GM12878 (cell line): ENCODE measurements around the gene CDH4. TPM values are rescaled to one million over a fixed set of nuclear protein-coding genes. Genes with fewer than 3 reads are reported as not detected.

Source experiments
- ATAC-seq: fragments of 200-7000 bp; cut with Tn5 transposase; 3 replicates; pipeline ENCODE4 v1.9.1; 2020; ENCODE audit warnings: mild to moderate bottlenecking, moderate library complexity
- BruUV-seq: library from RNA; stranded (reverse); fragments of 400-500 nt; replicated peaks from 2 replicates; lab custom pipeline; 2021; lab: Mats Ljungman, UMichigan
- CTCF ChIA-PET: fragments of 300-600 bp; sonication (Branson Sonifier 250); formaldehyde crosslinking; extraction: SDS; loops from one replicate; lab custom pipeline; 2021; ENCODE audit warnings: inconsistent platforms; lab: Yijun Ruan, JAX
- POLR2A ChIA-PET: fragments of 350-600 bp; formaldehyde crosslinking; extraction: SDS; loops from one replicate; lab custom pipeline; 2021; ENCODE audit warnings: inconsistent platforms; lab: Charles Lee
- RAD21 ChIA-PET: fragments of 300-600 bp; sonication (Branson Sonifier 250); formaldehyde crosslinking; loops from one replicate; lab custom pipeline; 2023; ENCODE audit warnings: antibody characterized with exemption; ENCODE audit not compliant: unreplicated experiment; lab: Charles Lee
- SMC1A ChIA-PET: fragments of 300-600 bp; sonication (Branson Sonifier 250); formaldehyde crosslinking; loops from one replicate; lab custom pipeline; 2023; ENCODE audit not compliant: unreplicated experiment, uncharacterized antibody; lab: Charles Lee
- DNase-seq: peaks from one replicate; pipeline ENCODE4 v3.0.0-alpha.2; 2011; ENCODE audit warnings: low read depth, low spot score
- FAIRE-seq: peaks from 3 replicates; lab custom pipeline; 2011; peaks lifted over from hg19 to GRCh38; lab: Jason Lieb, UNC
- H2AFZ ChIP-seq: 2 replicates; pipeline ENCODE4 v1.6.0; 2011; ENCODE audit warnings: low read depth, low read length, control low read depth; ENCODE audit not compliant: control insufficient read depth
- H3K27ac ChIP-seq: 2 replicates; pipeline ENCODE4 v1.5.1; 2011; ENCODE audit warnings: control low read depth; ENCODE audit not compliant: control insufficient read depth, insufficient read depth
- H3K27me3 ChIP-seq, 2 experiments: replicated peaks in 1 of 2; 2 replicates each; pipeline versions ENCODE4 v1.6.0 to v1.6.1; 2011; ENCODE audit warnings: low read length in 1 of 2; ENCODE audit not compliant: control insufficient read depth in 2 of 2, insufficient read depth in 2 of 2
- H3K36me3 ChIP-seq, 2 experiments: 2 replicates each; pipeline ENCODE4 v1.5.1; 2011; ENCODE audit warnings: low read length in 1 of 2; ENCODE audit not compliant: control insufficient read depth in 2 of 2, insufficient read depth in 2 of 2
- H3K4me1 ChIP-seq: 2 replicates; pipeline ENCODE4 v1.6.1; 2011; ENCODE audit warnings: mild to moderate bottlenecking, low read length, moderate library complexity, mixed read lengths; ENCODE audit not compliant: control insufficient read depth, insufficient read depth
- H3K4me2 ChIP-seq: 2 replicates; pipeline ENCODE4 v1.6.0; 2011; ENCODE audit warnings: control low read depth; ENCODE audit not compliant: control insufficient read depth, insufficient read depth
- H3K4me3 ChIP-seq: fragments of 200-600 bp; sonication (generic); 2 replicates; pipeline ENCODE4 v1.5.1; 2016
- H3K79me2 ChIP-seq: 2 replicates; pipeline ENCODE4 v1.6.0; 2011; ENCODE audit warnings: low read length; ENCODE audit not compliant: control insufficient read depth, insufficient read depth
- H3K9ac ChIP-seq: 2 replicates; pipeline ENCODE4 v1.8.0; 2011; ENCODE audit warnings: low read length, control low read depth, mixed read lengths; ENCODE audit not compliant: control insufficient read depth, insufficient read depth
- H3K9me3 ChIP-seq: replicated peaks from 3 replicates; pipeline ENCODE4 v1.5.1; 2011; ENCODE audit warnings: mild to moderate bottlenecking, low read length; ENCODE audit not compliant: control insufficient read depth, insufficient read depth
- H4K20me1 ChIP-seq: 2 replicates; pipeline ENCODE4 v1.6.0; 2011; ENCODE audit not compliant: control insufficient read depth, insufficient read depth
- CHD2 ChIP-seq: IDR thresholded peaks from 2 replicates; pipeline ENCODE4 v1.6.1; 2011; ENCODE audit warnings: low read depth, low read length, improper control_type of control experiment, borderline replicate concordance
- ETV6 ChIP-seq, 2 experiments: fragments of 450-650 bp in 1 of 2; IDR thresholded peaks in 1 of 2; conservative IDR thresholded peaks in 1 of 2; 2 replicates each; pipeline ENCODE4 v1.6.1; 2014; ENCODE audit warnings: antibody characterized with exemption in 1 of 2, borderline replicate concordance in 1 of 2, low read depth in 1 of 2, mild to moderate bottlenecking in 1 of 2, moderate library complexity in 1 of 2
- IKZF2 ChIP-seq, 2 experiments: fragments of 450-650 bp; IDR thresholded peaks; 2 replicates each; pipeline ENCODE4 v1.6.1; 2017; ENCODE audit warnings: mild to moderate bottlenecking in 2 of 2, moderate library complexity in 2 of 2
- KLF5 ChIP-seq: fragments of 450-650 bp; IDR thresholded peaks from 2 replicates; pipeline ENCODE4 v1.6.1; 2014; ENCODE audit warnings: mild to moderate bottlenecking; ENCODE audit not compliant: partially characterized antibody
- MXI1 ChIP-seq: fragments of 150-350 bp; IDR thresholded peaks from 2 replicates; pipeline ENCODE4 v1.6.1; 2011; ENCODE audit warnings: low read depth, mild to moderate bottlenecking, inconsistent platforms, low read length, improper control_type of control experiment
- PML ChIP-seq: IDR thresholded peaks from 2 replicates; pipeline ENCODE4 v1.6.1; 2012; ENCODE audit warnings: low read length, inconsistent platforms
- POU2F2 ChIP-seq: IDR thresholded peaks from 3 replicates; pipeline ENCODE4 v1.6.1; 2011; ENCODE audit warnings: low read depth, mild to moderate bottlenecking, low read length, borderline replicate concordance
- SREBF1 ChIP-seq: IDR thresholded peaks from 2 replicates; pipeline ENCODE4 v1.6.1; 2012; ENCODE audit warnings: mild to moderate bottlenecking, low read length
- SUZ12 ChIP-seq: fragments of 200-600 bp; sonication (generic); IDR thresholded peaks from one replicate; pipeline ENCODE4 v1.6.1; 2018; ENCODE audit warnings: antibody characterized with exemption, mild to moderate bottlenecking; ENCODE audit not compliant: unreplicated experiment
- ZBTB40 ChIP-seq: fragments of 450-650 bp; IDR thresholded peaks from 2 replicates; pipeline ENCODE4 v1.6.1; 2016; ENCODE audit warnings: mild to moderate bottlenecking, moderate library complexity, borderline replicate concordance
- ZNF217 ChIP-seq: fragments of 450-650 bp; IDR thresholded peaks from 2 replicates; pipeline ENCODE4 v1.6.1; 2017; ENCODE audit warnings: antibody characterized with exemption, mild to moderate bottlenecking
- WGBS: methylation state at CpG from one replicate; pipeline ENCODE4 v1.1.6; 2016; ENCODE audit warnings: low lambda C conversion rate; ENCODE audit not compliant: insufficient replicate concordance, insufficient coverage; ENCODE audit errors: missing lambda C conversion rate; 5-methylcytosine and 5-hydroxymethylcytosine counted together
- in situ Hi-C: fragments of 300-500 bp; cut with MboI; formaldehyde crosslinking; loops from 9 replicates; pipeline ENCODE4 v1.14.3; 2018; ENCODE audit warnings: mixed read lengths
- intact Hi-C: fragments of 100-400 bp; cut with micrococcal nuclease; formaldehyde crosslinking; loops from one replicate; pipeline ENCODE4 v1.14.2; 2022; ENCODE audit not compliant: unreplicated experiment
- polyA plus RNA-seq, 11 experiments: library from polyadenylated mRNA; depleted of rRNA in 4 of 11; unstranded in 6 of 11; stranded (reverse) in 5 of 11; fragments of >200 nt; fragmentation: Nextera tagmentation in 4 of 11; fragmentation: Illumina TruSeq in 1 of 11; extraction: Ambion mirVana in 4 of 11; extraction: Trizol in 1 of 11; gene quantifications; 1 replicate in 1 of 11; 2 replicates in 10 of 11; pipeline versions ENCODE4 v1.2.1 to v1.2.3, GENCODE V29; 2011 to 2016; ENCODE audit warnings: inconsistent platforms in 2 of 11, missing spikeins in 2 of 11, low read depth in 1 of 11
- total RNA-seq, 4 experiments: library from RNA; depleted of rRNA in 3 of 4; stranded (reverse); fragments of >200 nt in 3 of 4; fragmentation: Illumina TruSeq in 1 of 4; extraction: Trizol in 1 of 4; gene quantifications; 2 replicates each; pipeline versions ENCODE4 v1.2.1 to v1.2.3, GENCODE V29; 2013 to 2021
- TF ChIP-seq, protein P1 (sequence below): fragments of 150-350 bp; IDR thresholded peaks from 2 replicates; pipeline ENCODE4 v1.6.1; 2016; ENCODE audit warnings: low read depth, low read length
- TF ChIP-seq, protein P2 (sequence below): IDR thresholded peaks from 2 replicates; pipeline ENCODE4 v1.6.1; 2011; ENCODE audit warnings: low read depth, low read length, improper control_type of control experiment, borderline replicate concordance

CDH4 gene
- total and polyA plus RNA-seq, 10 of the 15 experiments (the other 5 are each of a cell fraction or from before 2014, with no cell fraction given), result not detected

DNA sequence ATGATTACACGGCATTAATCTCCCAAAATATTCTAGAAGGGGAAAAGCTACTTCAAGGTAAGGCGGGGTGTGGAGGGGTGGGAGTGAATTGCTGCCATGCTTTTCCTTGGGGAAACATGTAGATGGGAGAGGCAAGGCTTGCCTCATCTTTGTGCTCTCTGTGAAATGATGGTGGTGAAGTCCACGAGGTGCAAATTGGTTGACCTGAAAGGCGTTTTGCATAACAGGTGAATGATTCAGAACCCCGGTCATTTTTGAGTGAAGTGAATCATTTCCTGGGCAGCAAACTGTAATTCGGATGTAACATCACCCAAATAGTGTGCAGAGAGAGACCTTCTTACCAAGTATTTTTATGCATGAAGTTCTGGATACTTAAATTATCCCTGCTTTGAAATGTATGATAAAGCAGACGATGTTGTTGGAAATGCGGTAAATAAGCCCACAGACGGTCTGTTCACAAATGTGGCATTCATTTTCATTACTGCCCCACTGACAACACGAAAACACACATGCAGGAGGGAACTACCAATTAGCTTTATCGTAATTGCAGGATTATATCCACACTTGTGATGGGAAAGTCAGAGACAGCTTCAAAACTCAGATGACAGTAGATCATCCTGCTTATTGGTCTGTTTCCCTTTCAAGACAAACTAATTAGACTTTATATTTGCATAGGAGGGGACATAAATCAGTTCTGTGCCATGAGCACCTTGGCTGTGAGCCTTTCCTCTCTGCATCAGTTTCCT lies 3.0 kb downstream of the CDH4 start:
- Histone ChIP-seq H3K9me3 (no peaks in the 10 kb centered on the region; the same call in 2 of the 3 replicates), H3K4me3 (no peak overlapping the region), H3K4me2 (no peak overlapping the region), H3K4me1 (no peaks in the 10 kb centered on the region), H3K27me3 (no peaks in the 10 kb centered on the region), H2AFZ (no peak overlapping the region), H4K20me1 (no peaks in the 10 kb centered on the region), H3K27ac (no peak overlapping the region), H3K79me2 (no peaks in the 10 kb centered on the region), H3K9ac (no peak overlapping the region), H3K36me3 (no peaks in the 10 kb centered on the region)
- in situ Hi-C loops (no loop called here), intact Hi-C loops (no loop called here)
- ChIA-PET SMC1A (no interaction called here), RAD21 (no interaction called here), POLR2A (no interaction called here), CTCF (interaction anchor here (0.6 kb wide), 1 partner anchor 444 kb away, joined by 3 read pairs; no protein-coding TSS in a partner anchor)
- ATAC-seq (no peak), FAIRE-seq (no peak), DNase-seq (no peak)
- no TSS peak for BruUV-seq
- WGBS, result 19% methylated on average over 11 of the region's 11 CpGs
- TF ChIP-seq SREBF1 (no peak), ETV6 (conservative IDR thresholded peaks at IDR 0.05 in 1 of 2, IDR thresholded peaks at IDR 0.05 in 1 of 2; ENCODE audit: borderline replicate concordance in 1 of 2, low read depth in 1 of 2) (no peak), PML (no peak), CHD2 (no peak), SUZ12 (no peak), MXI1 (no peak), POU2F2 (no peak), ZBTB40 (no peak), KLF5 (no peak), ZNF217 (no peak), IKZF2 (IDR thresholded peaks at IDR 0.05) (no peak)
- TF ChIP-seq, protein P1, sequence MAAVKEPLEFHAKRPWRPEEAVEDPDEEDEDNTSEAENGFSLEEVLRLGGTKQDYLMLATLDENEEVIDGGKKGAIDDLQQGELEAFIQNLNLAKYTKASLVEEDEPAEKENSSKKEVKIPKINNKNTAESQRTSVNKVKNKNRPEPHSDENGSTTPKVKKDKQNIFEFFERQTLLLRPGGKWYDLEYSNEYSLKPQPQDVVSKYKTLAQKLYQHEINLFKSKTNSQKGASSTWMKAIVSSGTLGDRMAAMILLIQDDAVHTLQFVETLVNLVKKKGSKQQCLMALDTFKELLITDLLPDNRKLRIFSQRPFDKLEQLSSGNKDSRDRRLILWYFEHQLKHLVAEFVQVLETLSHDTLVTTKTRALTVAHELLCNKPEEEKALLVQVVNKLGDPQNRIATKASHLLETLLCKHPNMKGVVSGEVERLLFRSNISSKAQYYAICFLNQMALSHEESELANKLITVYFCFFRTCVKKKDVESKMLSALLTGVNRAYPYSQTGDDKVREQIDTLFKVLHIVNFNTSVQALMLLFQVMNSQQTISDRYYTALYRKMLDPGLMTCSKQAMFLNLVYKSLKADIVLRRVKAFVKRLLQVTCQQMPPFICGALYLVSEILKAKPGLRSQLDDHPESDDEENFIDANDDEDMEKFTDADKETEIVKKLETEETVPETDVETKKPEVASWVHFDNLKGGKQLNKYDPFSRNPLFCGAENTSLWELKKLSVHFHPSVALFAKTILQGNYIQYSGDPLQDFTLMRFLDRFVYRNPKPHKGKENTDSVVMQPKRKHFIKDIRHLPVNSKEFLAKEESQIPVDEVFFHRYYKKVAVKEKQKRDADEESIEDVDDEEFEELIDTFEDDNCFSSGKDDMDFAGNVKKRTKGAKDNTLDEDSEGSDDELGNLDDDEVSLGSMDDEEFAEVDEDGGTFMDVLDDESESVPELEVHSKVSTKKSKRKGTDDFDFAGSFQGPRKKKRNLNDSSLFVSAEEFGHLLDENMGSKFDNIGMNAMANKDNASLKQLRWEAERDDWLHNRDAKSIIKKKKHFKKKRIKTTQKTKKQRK, result no peak
- TF ChIP-seq, protein P2, sequence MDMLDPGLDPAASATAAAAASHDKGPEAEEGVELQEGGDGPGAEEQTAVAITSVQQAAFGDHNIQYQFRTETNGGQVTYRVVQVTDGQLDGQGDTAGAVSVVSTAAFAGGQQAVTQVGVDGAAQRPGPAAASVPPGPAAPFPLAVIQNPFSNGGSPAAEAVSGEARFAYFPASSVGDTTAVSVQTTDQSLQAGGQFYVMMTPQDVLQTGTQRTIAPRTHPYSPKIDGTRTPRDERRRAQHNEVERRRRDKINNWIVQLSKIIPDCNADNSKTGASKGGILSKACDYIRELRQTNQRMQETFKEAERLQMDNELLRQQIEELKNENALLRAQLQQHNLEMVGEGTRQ, result no peak
